ENCODE results near the gene NTNG2. TPM values are rescaled to one million over a fixed set of nuclear protein-coding genes. Genes with fewer than 3 reads are reported as not detected.

The NTNG2 gene
- total and polyA plus RNA-seq, 2 donors (not counting 1 experiment from before 2014, with no cell fraction given) = 1.3 to 2.1 TPM

GRCh38 chr9:132169672-132170392 is 8.0 kb downstream of the NTNG2 start:
- Histone ChIP-seq H3K4me3 (replicated peaks in 1 of 4; ENCODE audit: control extremely low read depth in 1 of 4, insufficient read depth in 1 of 4, low read depth in 3 of 4, low read length in 4 of 4) (no peak overlapping the region), H3K4me2 (ENCODE audit: extremely low read depth, insufficient read depth, low read length) (no peak overlapping the region), H3K4me1 (ENCODE audit: control insufficient read depth, extremely low read depth, insufficient read depth, low read length) (peaks cover under 1% of the 10 kb centered on the region), H3K9ac (ENCODE audit: insufficient read depth, low read length) (no peak overlapping the region), H4K20me1 (ENCODE audit: control insufficient read depth, extremely low read depth, insufficient read depth, low read length) (no peaks in the 10 kb centered on the region), H3K36me3 (ENCODE audit: control insufficient read depth, insufficient read depth, low read length) (no peaks in the 10 kb centered on the region), H2AFZ (ENCODE audit: low read length) (no peak overlapping the region), H3K27me3 (ENCODE audit: control insufficient read depth, insufficient read depth, low read length) (peaks cover 3% of the 10 kb centered on the region), H3K79me2 (ENCODE audit: control insufficient read depth, insufficient read depth, low read length) (no peaks in the 10 kb centered on the region), H3K9me3 (ENCODE audit: control insufficient read depth, insufficient read depth, low read depth, low read length) (no peaks in the 10 kb centered on the region), H3K27ac (ENCODE audit: insufficient read depth, low read length) (no peak overlapping the region)
- DNase-seq (ENCODE audit: low read depth in 2 of 2) = peak; percentile 35 to 43
- TF ChIP-seq EZH2 (IDR thresholded peaks at IDR 0.05; ENCODE audit: low read length, missing control alignments) (no peak), CTCF (conservative IDR thresholded peaks at IDR 0.05 in 1 of 2, IDR thresholded peaks at IDR 0.05 in 1 of 2; ENCODE audit: low read depth in 1 of 2, low read length in 2 of 2) (peak; percentile 60 to 75)

GRCh38 chr9:132171702-132172101 is 9.8 kb downstream of the NTNG2 start:
- Histone ChIP-seq H3K79me2 (ENCODE audit: control insufficient read depth, insufficient read depth, low read length) (no peaks in the 10 kb centered on the region), H3K9me3 (ENCODE audit: control insufficient read depth, insufficient read depth, low read depth, low read length) (no peaks in the 10 kb centered on the region), H3K27me3 (ENCODE audit: control insufficient read depth, insufficient read depth, low read length) (no peaks in the 10 kb centered on the region), H2AFZ (ENCODE audit: low read length) (no peak overlapping the region), H3K4me2 (ENCODE audit: extremely low read depth, insufficient read depth, low read length) (no peak overlapping the region), H4K20me1 (ENCODE audit: control insufficient read depth, extremely low read depth, insufficient read depth, low read length) (no peaks in the 10 kb centered on the region), H3K9ac (ENCODE audit: insufficient read depth, low read length) (no peak overlapping the region), H3K4me3 (replicated peaks in 1 of 4; ENCODE audit: control extremely low read depth in 1 of 4, insufficient read depth in 1 of 4, low read depth in 3 of 4, low read length in 4 of 4) (no peak overlapping the region), H3K4me1 (ENCODE audit: control insufficient read depth, extremely low read depth, insufficient read depth, low read length) (no peaks in the 10 kb centered on the region), H3K27ac (ENCODE audit: insufficient read depth, low read length) (no peak overlapping the region), H3K36me3 (ENCODE audit: control insufficient read depth, insufficient read depth, low read length) (no peaks in the 10 kb centered on the region)
- DNase-seq (ENCODE audit: low read depth in 2 of 2) = no peak
- TF ChIP-seq EZH2 (IDR thresholded peaks at IDR 0.05; ENCODE audit: low read length, missing control alignments) (no peak), CTCF (conservative IDR thresholded peaks at IDR 0.05 in 1 of 2, IDR thresholded peaks at IDR 0.05 in 1 of 2; ENCODE audit: low read depth in 1 of 2, low read length in 2 of 2) (no peak)

GRCh38 chr9:132172185-132172584 is 10.3 kb downstream of the NTNG2 start:
- H3K36me3 ChIP-seq (ENCODE audit: control insufficient read depth, insufficient read depth, low read length) = no peaks in the 10 kb centered on the region
- H3K79me2 ChIP-seq (ENCODE audit: control insufficient read depth, insufficient read depth, low read length) = no peaks in the 10 kb centered on the region
- H2AFZ ChIP-seq (ENCODE audit: low read length) = no peak overlapping the region
- no peaks in the 10 kb centered on the region for H3K9me3 ChIP-seq (ENCODE audit: control insufficient read depth, insufficient read depth, low read depth, low read length)
- H3K9ac ChIP-seq (ENCODE audit: insufficient read depth, low read length) = no peak overlapping the region
- no peak for TF ChIP-seq EZH2 (IDR thresholded peaks at IDR 0.05; ENCODE audit: low read length, missing control alignments)
- TF ChIP-seq CTCF (conservative IDR thresholded peaks at IDR 0.05 in 1 of 2, IDR thresholded peaks at IDR 0.05 in 1 of 2; ENCODE audit: low read depth in 1 of 2, low read length in 2 of 2) = no peak
- no peaks in the 10 kb centered on the region for H3K4me1 ChIP-seq (ENCODE audit: control insufficient read depth, extremely low read depth, insufficient read depth, low read length)
- H4K20me1 ChIP-seq (ENCODE audit: control insufficient read depth, extremely low read depth, insufficient read depth, low read length) = no peaks in the 10 kb centered on the region
- H3K4me3 ChIP-seq (replicated peaks in 1 of 4; ENCODE audit: control extremely low read depth in 1 of 4, insufficient read depth in 1 of 4, low read depth in 3 of 4, low read length in 4 of 4) = no peak overlapping the region
- no peaks in the 10 kb centered on the region for H3K27me3 ChIP-seq (ENCODE audit: control insufficient read depth, insufficient read depth, low read length)
- H3K27ac ChIP-seq (ENCODE audit: insufficient read depth, low read length) = no peak overlapping the region
- DNase-seq (ENCODE audit: low read depth in 2 of 2) = no peak
- no peak overlapping the region for H3K4me2 ChIP-seq (ENCODE audit: extremely low read depth, insufficient read depth, low read length)
